ENCODE results near the gene CDH23. TPM values are rescaled to one million over a fixed set of nuclear protein-coding genes. Genes with fewer than 3 reads are reported as not detected.

Gene CDH23
- polyA plus RNA-seq, 1 donor (not counting 4 experiments of a cell fraction or from before 2014, with no cell fraction given): 0.01 TPM

- no peaks in the 10 kb centered on the region for H3K79me2 ChIP-seq (ENCODE audit: control insufficient read depth, insufficient read depth, low read length)
- no peaks in the 10 kb centered on the region for H3K9me1 ChIP-seq (ENCODE audit: control insufficient read depth, extremely low read depth, insufficient read depth, low read length)
- no peaks in the 10 kb centered on the region for H3K9me3 ChIP-seq (ENCODE audit: control insufficient read depth, low read depth, low read length)
- TF ChIP-seq EZH2 (IDR thresholded peaks at IDR 0.05; ENCODE audit: low read length) (no peak), CTCF (optimal IDR thresholded peaks at IDR 0.05 in 1 of 3, IDR thresholded peaks at IDR 0.05 in 1 of 3, conservative IDR thresholded peaks at IDR 0.05 in 1 of 3; ENCODE audit: extremely low read depth in 1 of 3, insufficient read depth in 2 of 3, low read length in 3 of 3) (no peak)
- H3K27me3 ChIP-seq (ENCODE audit: control insufficient read depth, extremely low read depth, insufficient read depth, low read length): peaks cover 6% of the 10 kb centered on the region
- dilution Hi-C loops (cut with MboI; ENCODE audit: extremely low pct_ligation_motif_present, low sequenced_read_pairs): no loop called here
- no peak overlapping the region for H3K4me2 ChIP-seq (ENCODE audit: control insufficient read depth, extremely low read depth, insufficient read depth, low read depth, low read length)
- no peak for FAIRE-seq
- no peaks in the 10 kb centered on the region for H3K4me1 ChIP-seq (ENCODE audit: control insufficient read depth, extremely low read depth, insufficient read depth, low read length)
- no peak for DNase-seq (ENCODE audit: low read depth, low spot score)
- H3K9ac ChIP-seq (ENCODE audit: control insufficient read depth, extremely low read depth, insufficient read depth, low read length): no peak overlapping the region
- H3K4me3 ChIP-seq (ENCODE audit: control insufficient read depth in 2 of 3, extremely low read depth in 1 of 3, insufficient read depth in 2 of 3, low read depth in 1 of 3, low read length in 3 of 3): no peak overlapping the region
- peaks cover 2% of the 10 kb centered on the region for H4K20me1 ChIP-seq (ENCODE audit: control insufficient read depth, extremely low read depth, insufficient read depth, low read length)
- no peaks in the 10 kb centered on the region for H3K36me3 ChIP-seq (ENCODE audit: control insufficient read depth in 2 of 2, extremely low read depth in 1 of 2, insufficient read depth in 2 of 2, low read length in 2 of 2)
- H3K27ac ChIP-seq (ENCODE audit: control insufficient read depth, insufficient read depth, low read length): no peak overlapping the region
- no peak overlapping the region for H2AFZ ChIP-seq (ENCODE audit: control insufficient read depth, low read length)
Measured at GRCh38 chr10:71799112-71799511, 402.4 kb downstream of the CDH23 start.

GRCh38 chr10:71799608-71800453, 403.1 kb downstream of the CDH23 start:
- H4K20me1 ChIP-seq (ENCODE audit: control insufficient read depth, extremely low read depth, insufficient read depth, low read length): peaks cover 2% of the 10 kb centered on the region
- DNase-seq (ENCODE audit: low read depth, low spot score): no peak
- no peak for FAIRE-seq
- H3K4me2 ChIP-seq (ENCODE audit: control insufficient read depth, extremely low read depth, insufficient read depth, low read depth, low read length): no peak overlapping the region
- no peak for TF ChIP-seq EZH2 (IDR thresholded peaks at IDR 0.05; ENCODE audit: low read length)
- TF ChIP-seq CTCF (optimal IDR thresholded peaks at IDR 0.05 in 1 of 3, IDR thresholded peaks at IDR 0.05 in 1 of 3, conservative IDR thresholded peaks at IDR 0.05 in 1 of 3; ENCODE audit: extremely low read depth in 1 of 3, insufficient read depth in 2 of 3, low read length in 3 of 3): no peak
- no peaks in the 10 kb centered on the region for H3K79me2 ChIP-seq (ENCODE audit: control insufficient read depth, insufficient read depth, low read length)
- no peaks in the 10 kb centered on the region for H3K4me1 ChIP-seq (ENCODE audit: control insufficient read depth, extremely low read depth, insufficient read depth, low read length)
- no peak overlapping the region for H3K9ac ChIP-seq (ENCODE audit: control insufficient read depth, extremely low read depth, insufficient read depth, low read length)
- no peak overlapping the region for H2AFZ ChIP-seq (ENCODE audit: control insufficient read depth, low read length)
- H3K27me3 ChIP-seq (ENCODE audit: control insufficient read depth, extremely low read depth, insufficient read depth, low read length): peaks cover 6% of the 10 kb centered on the region
- H3K36me3 ChIP-seq (ENCODE audit: control insufficient read depth in 2 of 2, extremely low read depth in 1 of 2, insufficient read depth in 2 of 2, low read length in 2 of 2): no peaks in the 10 kb centered on the region
- no peaks in the 10 kb centered on the region for H3K9me3 ChIP-seq (ENCODE audit: control insufficient read depth, low read depth, low read length)
- no peak overlapping the region for H3K4me3 ChIP-seq (ENCODE audit: control insufficient read depth in 2 of 3, extremely low read depth in 1 of 3, insufficient read depth in 2 of 3, low read depth in 1 of 3, low read length in 3 of 3)
- no peaks in the 10 kb centered on the region for H3K9me1 ChIP-seq (ENCODE audit: control insufficient read depth, extremely low read depth, insufficient read depth, low read length)
- no peak overlapping the region for H3K27ac ChIP-seq (ENCODE audit: control insufficient read depth, insufficient read depth, low read length)
- dilution Hi-C loops (cut with MboI; ENCODE audit: extremely low pct_ligation_motif_present, low sequenced_read_pairs): no loop called here
